Measurements from ENCODE around the gene PTPRG.

DNA sequence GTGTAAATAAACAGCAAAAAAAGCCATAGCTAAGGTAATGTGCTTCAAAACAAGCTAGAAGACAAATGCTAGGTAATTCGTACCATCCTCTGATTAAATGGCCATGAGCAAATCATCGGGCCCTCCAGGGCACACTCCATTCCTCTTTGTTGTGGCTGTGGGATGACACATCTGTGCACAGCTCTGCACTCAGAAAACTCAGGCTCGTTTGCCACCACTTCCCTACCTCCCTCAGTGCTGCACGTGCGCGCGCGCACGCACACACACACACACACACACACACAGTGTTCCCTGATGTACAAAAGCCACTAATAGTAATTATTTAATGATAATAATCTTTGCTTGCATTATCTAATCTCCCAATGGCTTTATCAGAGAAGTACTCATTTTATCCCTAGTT, 475.4 kb downstream of the PTPRG start:
- TF ChIP-seq, protein P1, sequence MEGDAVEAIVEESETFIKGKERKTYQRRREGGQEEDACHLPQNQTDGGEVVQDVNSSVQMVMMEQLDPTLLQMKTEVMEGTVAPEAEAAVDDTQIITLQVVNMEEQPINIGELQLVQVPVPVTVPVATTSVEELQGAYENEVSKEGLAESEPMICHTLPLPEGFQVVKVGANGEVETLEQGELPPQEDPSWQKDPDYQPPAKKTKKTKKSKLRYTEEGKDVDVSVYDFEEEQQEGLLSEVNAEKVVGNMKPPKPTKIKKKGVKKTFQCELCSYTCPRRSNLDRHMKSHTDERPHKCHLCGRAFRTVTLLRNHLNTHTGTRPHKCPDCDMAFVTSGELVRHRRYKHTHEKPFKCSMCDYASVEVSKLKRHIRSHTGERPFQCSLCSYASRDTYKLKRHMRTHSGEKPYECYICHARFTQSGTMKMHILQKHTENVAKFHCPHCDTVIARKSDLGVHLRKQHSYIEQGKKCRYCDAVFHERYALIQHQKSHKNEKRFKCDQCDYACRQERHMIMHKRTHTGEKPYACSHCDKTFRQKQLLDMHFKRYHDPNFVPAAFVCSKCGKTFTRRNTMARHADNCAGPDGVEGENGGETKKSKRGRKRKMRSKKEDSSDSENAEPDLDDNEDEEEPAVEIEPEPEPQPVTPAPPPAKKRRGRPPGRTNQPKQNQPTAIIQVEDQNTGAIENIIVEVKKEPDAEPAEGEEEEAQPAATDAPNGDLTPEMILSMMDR (IDR thresholded peaks at IDR 0.05): no peak
- no peak for TF ChIP-seq POLR2A (IDR thresholded peaks at IDR 0.05)
